GM19035 (cell line): Measurements from ENCODE around the gene SNX30.
A peak's percentile ranks its signal among the peaks of the same experiment; 100 is the strongest.

Experiments
- ATAC-seq: cut with Tn5 transposase; IDR thresholded peaks from one replicate; pipeline ENCODE4 v1.9.1; 2021; ENCODE audit not compliant: unreplicated experiment

The SNX30 gene

DNA sequence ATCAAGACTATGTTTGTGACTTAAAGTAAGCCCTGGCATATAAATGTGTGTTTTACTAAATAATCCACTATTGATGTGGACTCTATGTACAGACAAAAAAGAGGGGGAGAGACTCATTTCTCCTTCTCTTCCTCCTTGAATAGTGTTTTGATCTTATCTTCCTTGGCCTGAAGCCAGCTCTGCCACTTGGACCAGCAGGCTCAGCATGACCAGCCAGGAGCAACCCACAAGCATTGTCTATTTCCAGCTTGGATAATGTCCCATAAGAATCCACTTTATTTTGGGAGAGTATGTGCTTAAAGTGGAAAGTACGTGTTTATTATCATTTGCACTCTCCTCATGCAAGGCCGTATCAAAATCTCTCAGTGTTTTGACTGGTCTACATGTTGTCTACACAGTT lies 164.0 kb downstream of the SNX30 start:
- ATAC-seq = no peak

DNA sequence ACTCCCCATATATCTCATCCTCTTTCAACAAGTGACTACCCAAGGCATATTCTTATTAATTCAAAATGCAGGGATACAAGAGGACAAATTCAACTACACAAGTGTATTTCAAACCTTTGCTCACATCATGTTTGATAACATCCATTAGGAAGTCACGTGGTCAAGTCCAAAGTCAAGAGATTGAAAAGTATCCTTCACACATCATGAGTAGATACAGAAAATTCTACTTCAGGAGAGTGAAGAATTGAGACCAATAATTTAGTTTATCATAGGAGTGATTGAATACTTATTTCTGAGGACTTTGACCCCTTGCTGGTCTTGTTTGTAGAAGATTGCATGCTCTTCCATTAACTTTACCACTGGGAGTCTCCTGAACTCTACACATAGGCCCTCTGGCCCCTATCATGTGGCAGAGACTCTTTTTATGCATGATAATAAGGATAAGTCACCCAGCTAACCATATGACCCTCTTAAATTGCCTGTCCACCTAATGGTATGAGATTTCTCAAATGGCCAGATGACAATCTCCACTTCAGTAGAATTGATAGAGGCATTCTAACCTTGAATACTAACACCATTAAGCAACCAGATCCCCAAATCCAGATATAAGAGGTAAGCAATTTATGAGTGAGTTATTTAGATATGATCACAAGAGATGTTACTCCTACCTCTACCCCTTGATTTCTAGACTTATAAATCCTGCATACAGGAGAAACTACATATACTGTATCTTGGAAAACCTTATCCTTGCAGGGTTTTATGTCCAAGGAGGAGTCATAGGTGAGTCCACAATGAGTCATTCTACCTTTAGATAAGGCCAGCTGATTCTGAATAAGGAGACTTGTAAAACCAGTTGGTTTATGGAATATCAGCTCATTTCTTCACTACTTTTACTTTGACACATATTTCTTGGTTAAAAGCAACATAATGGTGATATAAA lies 166.8 kb downstream of the SNX30 start:
- no peak for ATAC-seq

DNA sequence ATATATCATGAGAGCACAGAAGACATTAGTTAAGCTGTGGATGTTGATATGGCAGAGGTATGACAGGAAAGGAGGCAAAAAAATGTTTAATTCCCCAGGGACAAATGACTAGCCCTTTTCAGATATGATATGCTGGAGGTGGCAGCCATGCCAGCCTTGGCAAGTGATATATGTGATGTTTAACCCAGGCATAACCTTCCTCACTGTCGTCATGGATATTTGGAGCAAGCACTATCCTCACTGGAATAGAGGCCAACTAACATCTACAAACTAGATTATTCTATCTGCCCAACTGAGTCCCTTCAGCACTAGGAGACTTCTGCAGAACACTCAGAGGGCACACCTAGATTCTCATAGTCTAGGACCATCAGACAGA lies 167.4 kb downstream of the SNX30 start:
- no peak for ATAC-seq

DNA sequence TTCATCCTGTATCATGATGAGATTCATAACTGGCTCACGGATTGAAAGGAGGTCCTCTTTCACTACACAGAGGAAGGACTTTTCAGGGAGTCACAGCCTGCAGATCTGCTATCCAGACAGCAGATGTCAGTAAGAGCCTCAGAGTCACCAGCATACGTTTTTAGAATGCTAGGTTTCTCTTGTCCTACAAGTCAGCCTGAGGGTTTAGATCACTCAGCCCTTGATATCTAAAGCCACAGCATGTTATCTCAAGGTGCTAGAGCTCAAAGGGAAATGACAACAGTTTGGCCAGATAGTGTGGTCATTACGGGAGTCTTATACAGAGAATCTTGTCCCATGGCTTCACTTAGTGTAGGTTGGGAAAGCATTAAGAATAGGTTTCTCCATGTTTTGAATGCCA lies 171.0 kb downstream of the SNX30 start:
- ATAC-seq = peak; percentile 59
